Measurements from ENCODE around the gene PDE11A.
"Not testable (repeated sequence)": the region's sequence is repeated elsewhere in the genome, so short reads cannot be mapped to it uniquely, and the experiment has no call there.

PDE11A gene

DNA sequence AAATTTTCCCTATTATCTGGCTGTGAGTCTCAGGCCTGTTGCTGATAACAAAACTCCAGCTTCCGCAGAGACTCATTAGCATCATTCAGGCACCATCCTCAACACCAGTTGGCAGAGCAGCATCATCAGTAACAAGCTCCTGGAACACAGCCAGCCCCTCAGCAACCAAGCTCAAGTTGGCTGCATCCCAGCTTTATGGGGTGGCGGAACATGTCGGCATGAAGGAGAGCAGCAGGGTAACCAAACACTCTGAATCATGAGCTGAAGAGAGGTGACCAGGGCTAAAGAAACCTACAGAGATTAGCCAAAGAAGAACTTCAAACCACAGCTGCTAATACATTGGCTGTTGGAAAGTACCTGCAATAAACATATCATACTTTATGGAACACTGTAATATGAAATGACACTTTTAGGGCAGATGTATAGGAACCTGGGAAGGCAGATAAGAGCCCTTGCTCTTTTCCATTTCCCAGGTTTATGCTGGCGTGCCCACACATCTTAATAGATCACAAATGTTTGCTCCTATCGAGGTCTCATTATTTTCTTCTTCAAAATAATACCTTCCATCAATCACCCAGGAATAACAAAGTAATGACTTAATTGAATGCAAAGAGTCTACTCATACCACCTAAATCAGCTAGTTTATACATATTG, 63.8 kb downstream of the PDE11A start:
- DNase-seq (ENCODE audit: low read depth): no peak

DNA sequence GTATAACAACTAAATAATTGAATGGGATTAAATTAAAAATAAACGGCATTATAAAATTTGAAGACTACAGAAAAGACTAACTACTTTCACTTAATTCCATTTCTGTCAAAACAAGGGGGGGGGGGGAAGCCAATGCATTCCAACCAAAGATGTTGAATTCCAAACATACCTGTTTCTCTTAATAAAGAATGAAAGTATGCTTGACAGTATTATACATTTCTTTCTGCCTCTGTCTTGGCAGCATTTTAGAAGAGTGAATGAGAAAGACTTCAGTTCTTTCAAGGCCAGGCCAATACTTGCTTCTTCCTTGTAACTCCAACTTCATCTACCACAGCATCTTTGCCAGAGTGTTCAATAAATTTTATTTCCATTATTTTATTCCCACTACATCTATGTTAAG, 65.9 kb downstream of the PDE11A start:
- DNase-seq (ENCODE audit: low read depth): no peak

DNA sequence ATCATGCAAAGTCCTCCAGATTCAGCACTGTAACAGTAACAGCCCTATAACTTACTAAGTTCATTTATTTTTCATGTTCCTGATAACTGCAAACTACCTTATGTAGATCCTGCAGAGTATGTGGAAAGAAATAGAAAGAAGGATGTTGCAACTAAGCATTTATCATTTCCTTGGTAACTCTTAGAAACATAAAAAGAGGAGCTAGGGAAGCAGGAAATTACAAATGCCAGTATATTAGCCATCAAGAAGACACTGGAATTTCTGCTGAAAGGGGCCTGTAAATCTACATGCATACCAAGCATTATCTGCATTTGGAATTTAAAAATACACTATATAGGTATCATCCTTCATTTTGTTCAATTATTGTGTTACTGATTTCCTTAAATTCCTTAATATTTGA, 66.8 kb downstream of the PDE11A start:
- DNase-seq (ENCODE audit: low read depth): no peak

DNA sequence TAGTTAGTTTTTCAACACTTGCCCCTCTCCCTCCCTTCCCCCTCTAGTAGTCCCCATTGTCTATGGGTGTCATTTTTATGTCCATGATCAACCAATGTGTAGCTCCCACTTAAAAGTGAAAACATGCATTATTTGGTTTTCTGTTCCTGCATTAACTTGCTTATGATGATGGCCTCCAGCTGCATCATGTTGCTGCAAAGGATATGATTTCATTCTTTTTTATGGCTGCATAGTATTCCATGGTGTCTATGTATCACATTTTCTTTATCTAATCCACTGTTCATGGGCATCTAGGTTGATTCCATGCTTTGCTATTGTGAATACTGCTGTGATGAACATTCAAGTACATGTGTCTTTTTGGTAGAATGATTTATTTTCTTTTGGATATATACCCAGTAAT, 70.5 kb downstream of the PDE11A start:
- no peak for DNase-seq (ENCODE audit: low read depth)

DNA sequence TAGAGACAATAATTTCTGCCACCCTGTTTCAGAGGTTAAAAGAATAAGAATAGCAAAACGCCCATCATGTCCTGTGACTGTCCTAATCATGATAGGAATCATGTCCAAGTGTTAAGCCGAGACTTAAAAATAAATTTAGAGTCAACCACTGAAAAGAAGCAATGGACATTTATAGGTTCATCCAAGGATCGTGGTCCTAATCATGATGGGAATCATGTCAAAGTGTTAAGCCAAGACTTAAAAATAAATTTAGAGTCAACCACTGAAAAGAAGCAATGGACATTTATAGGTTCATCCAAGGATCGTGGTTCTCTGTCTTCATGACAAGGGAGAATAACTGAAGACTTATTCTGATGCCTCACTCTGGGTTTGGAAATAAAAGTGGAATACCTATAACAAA, 73.6 kb downstream of the PDE11A start:
- DNase-seq (ENCODE audit: low read depth): no peak

DNA sequence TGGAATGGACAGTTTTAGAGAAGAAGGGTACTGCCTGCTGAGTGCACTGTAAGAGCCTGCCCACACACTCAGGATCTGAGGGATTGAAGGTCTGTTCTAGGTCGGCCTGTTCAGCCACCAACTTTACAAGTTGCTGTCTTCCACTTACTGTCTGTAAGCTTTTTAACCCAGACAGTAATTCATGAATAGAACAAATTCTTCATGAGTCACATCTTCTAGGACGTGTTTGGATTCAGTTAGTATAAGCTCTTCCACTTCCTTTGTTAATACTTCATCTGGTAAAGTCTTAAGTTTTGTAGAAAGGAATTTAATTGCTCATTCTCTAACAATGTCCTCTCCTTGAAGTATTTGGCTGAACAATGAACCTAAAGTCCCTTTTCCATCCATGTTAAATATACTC, 74.6 kb downstream of the PDE11A start:
- no peak for DNase-seq (ENCODE audit: low read depth)

DNA sequence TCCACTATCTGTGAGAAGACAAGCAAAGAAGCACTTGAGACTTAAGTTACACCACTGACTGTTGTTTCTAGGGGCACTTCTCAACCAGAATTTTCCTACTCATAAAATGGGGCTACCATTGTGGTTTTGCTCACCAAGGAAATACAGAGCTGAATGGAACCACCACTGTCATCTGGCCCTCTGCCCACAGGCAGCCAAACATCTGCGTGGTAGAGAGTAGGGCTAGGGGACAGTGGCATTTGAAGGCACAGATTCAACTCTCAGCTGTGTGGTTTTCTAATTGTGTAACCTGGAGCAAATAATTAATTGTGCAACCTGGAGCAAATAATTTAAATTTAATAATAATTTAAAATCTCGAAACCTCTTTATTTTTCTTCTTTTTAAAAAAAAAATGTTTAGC, 79.6 kb downstream of the PDE11A start:
- no peak for DNase-seq (ENCODE audit: low read depth)

DNA sequence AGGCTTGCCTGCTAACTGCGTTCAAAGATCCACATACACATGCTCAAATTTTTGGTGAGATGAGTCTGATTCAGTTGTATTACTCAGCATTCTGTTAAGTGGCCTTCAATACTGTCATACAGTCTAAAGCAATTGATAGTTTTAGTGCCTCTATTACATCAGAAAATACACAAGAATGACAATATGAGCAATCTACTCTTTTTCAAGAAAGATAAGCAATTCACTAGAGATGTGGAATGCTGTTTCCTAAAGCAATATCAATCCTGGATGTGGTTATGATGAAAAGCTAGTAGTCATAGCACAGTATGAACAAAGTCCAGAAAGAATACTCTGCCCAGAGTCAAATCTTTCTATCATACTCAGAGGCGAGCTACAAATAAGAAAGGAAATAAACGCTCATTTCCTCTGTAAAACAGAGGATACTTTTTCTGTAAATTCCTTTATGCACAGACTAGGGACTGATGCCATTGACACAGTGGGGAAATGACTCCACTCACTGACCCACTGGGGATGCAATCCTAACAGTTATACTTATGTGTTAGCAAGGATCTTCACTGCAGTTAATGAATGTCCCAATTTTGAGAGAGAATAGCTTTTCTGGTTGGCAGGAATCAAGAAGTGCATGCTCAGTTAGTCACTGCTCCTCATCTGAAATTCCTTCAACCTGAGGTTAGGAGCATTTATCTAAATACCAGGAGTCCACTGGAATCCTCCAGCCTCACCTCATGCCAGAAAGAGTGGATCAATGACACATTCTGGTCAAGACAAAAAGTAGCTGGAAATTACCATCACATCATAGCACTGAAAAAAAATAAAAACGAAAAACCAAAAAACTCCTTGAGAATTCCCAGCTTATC, 83.3 kb downstream of the PDE11A start:
- DNase-seq (ENCODE audit: low read depth): no peak

DNA sequence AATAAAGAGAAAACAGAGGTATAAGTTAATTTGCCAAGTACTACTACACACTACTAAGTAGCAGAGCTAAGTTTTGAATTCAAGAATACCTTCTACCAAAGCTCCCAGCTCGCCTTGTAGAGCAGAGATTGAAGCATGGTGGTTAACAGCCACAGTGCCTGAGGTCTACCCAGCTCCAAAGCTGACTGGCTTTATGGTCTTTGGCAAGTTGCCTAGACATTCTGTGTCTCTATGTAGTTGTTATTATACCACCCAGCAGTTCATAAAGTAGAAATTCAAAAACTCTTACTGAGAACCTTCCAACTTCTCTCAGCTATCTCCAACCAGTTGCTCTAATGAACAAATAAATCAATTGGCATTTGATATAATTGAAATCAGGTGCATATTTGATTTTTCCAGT, 87.8 kb downstream of the PDE11A start:
- no peak for DNase-seq (ENCODE audit: low read depth)

DNA sequence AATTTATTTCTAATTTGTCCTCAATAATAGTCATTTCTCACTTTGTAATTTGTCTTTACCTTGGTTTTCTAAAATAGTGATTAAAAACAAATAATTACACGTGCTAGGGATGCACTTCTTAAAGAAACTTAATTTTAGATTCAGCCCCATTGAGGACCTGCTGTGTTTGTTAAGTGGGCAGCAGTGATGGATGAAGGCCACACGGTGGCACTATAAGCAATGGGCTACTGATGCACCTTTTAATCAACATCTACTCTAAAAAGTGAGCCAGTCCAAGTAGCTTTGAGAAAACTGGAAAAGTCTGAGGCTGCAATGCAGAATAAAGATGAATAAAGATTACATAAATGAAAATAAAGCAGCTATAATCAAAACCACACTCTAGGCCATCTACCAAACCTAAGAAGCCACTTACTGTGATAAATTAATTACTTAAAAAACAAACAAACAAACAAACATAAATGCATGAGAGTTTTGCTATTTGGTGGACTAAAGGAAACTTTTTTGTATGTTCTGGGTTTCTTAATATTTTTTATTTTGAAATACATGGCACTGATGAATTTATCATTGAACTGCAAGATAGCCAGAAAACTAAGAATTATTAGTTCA, 89.3 kb downstream of the PDE11A start:
- DNase-seq (ENCODE audit: low read depth): no peak

DNA sequence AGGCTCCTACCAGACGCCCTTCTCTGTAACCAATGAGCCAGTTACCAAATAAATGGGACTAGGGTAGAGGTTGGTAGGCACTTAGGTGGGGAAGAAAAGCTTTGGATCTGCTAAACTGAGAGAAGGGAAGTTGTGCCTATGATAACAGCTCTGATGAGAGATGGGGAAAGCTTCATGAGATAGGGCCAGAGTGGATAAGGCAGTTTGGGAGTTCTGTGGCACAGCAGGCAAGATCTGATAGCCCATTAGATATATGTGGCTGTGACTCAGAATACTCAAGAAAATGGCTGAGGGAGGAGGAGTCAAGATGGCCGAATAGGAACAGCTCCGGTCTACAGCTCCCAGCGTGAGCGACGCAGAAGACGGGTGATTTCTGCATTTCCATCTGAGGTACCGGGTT, 99.8 kb downstream of the PDE11A start:
- DNase-seq (ENCODE audit: low read depth): no peak

DNA sequence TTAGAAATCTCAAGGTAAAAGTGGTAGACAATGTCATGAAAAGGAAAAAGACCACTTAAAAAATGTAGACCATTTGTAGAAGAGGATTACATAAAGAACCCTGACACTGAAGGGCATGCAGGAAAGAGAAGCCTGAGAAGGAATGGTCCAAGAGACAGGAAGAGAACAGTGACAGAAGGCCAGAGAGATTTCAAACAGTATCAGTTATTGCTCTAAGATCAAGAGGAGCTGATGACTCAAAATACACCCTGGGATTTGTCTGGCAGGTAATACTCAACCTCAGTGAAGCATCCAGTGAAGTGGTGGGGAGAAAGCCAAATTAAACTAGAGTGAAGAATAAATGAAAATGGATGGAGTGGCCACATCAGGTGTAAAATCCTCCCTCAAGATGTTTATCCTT, 100.5 kb downstream of the PDE11A start:
- no peak for DNase-seq (ENCODE audit: low read depth)

DNA sequence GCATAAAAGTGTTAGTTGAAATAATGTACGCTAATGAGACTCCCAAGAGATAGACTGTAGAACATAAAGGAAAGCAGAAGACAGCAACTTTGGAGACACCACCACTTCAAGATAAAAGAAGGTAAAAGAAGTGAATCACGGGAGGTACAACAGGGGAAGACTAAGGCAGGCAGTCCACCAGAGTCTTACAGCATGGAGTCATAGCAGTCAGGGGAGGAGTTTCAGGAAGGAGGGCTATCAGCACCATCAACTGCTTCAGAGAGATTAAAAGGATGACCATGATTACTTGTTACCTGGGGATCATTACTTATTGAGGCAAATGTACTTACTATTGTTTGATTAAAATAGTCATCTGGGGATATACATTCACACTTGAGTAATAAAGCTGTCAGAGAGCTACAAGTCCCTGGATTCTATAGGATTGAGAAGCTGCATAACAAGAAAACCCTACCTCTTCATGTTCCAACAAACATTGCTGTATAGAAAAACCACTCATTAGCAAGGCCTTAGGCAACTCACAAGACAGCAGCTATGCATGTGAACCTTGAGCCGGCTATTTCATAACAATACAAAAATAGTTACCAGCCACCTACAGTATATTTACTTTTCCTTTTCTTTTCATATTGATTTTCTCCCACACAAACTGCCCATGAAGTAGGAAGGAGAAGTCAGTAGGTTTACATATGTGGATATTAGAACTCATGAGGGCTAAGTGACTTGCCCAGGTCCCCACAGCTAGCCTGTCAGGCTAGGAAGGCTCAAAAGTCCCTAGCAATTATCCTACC, 101.7 kb downstream of the PDE11A start:
- DNase-seq (ENCODE audit: low read depth): no peak

DNA sequence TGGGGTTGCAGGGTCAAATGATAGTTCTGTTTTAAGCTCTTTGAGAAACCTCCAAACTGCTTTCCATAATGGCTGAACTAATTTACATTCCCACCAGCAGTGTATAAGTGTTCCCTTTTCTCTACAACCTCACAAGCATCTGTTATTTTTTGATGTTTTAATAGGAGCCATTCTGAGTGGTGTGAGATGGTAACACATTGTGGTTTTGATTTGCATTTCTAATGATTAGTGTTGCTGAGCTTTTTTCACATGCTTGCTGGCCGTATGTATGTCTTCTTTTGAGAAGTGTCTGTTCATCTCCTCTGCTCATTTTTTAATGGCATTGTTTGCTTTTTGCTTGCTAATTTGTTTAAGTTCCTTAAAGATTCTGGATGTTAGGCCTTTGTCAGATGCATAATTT, 107.7 kb downstream of the PDE11A start:
- no peak for DNase-seq (ENCODE audit: low read depth)

DNA sequence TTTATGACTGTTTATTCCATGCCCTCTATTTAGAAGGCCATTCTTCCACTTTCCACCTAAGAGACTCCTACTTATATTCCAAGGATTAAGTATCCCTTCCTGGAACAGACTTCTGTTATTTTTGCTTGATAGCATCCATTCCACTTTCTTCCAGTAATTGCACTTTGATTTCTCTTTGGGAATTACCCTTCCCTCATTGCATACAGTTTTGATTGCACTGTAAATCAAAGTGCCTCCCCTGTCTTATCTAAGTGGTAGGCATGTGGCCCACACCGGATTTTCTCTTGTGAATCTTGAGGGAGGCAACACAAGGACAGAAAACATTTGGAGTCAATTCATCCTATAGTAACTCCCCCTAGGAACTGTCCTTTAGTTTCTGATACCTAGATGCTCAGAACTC, 120.4 kb downstream of the PDE11A start:
- no peak for DNase-seq (ENCODE audit: low read depth)

DNA sequence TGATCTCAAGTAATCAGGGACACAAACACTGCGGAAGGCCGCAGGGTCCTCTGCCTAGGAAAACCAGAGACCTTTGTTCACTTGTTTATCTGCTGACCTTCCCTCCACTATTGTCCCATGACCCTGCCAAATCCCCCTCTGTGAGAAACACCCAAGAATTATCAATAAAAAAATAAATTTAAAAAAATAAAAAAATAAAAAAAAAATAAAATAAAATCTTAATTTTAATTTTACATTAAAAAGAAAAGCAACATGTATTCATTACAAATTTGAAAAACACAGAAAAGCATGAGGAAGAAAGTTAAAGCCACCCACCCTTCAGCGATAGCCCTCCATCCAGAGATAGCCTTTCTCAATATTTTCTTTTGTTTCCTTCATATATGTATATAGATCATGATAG, 125.0 kb downstream of the PDE11A start:
- DNase-seq (ENCODE audit: low read depth): not testable (repeated sequence)

DNA sequence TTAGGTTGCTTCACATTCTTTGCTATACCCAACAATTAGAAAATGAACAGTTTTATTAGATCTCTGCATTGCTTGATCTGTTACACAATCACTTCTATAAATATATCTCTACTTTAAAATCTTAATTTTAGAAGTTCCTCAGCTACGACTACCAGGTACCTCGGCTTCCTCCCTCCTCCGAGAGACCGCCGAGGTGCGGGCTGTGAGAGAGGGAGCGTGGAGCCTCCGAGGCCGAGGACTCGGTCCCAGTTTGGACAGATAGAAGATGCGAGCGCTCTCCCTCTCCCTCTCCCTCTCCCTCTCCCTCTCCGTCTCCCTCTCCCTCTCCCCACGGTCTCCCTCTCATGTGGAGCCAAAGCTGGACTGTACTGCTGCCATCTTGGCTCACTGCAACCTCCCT, 128.0 kb downstream of the PDE11A start:
- DNase-seq (ENCODE audit: low read depth): not testable (repeated sequence)

DNA sequence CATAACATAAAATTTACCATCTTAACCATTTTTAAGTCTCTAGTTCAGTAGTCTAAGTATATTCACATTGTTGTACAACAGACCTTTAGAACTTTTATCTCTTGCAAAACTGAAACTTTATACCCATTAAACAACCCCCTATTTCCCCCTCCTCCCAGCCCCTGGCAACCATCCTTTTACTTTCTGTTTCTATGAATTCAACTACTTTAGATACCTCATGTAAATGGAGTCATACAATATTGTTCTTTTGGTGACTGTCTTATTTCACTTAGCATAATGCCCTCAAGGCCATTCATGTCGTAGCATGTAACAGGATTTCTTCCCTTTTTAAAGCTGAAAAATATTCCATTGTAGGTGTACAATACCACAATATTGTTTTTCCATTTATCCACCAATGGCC, 129.8 kb downstream of the PDE11A start:
- DNase-seq (ENCODE audit: low read depth): no peak

DNA sequence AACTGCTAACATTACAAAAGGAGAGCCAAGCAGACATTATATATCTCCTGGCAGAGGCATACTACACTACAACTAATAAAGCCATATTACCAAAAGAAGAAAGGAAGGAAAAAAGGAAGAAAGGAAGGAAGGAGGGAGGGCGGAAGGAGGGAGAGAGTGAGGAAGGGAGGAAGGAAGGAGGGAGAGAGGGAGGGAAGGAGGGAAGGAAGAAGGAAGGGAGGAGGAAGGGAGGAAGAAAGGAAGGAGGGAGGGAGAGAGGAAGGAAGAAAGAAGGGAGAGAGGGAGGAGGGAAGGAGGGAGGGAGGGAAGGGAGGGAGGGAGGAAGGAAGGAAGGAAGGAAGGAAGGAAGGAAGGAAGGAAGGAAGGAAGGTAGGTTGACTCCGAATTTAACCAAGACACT, 133.4 kb downstream of the PDE11A start:
- DNase-seq (ENCODE audit: low read depth): no peak

DNA sequence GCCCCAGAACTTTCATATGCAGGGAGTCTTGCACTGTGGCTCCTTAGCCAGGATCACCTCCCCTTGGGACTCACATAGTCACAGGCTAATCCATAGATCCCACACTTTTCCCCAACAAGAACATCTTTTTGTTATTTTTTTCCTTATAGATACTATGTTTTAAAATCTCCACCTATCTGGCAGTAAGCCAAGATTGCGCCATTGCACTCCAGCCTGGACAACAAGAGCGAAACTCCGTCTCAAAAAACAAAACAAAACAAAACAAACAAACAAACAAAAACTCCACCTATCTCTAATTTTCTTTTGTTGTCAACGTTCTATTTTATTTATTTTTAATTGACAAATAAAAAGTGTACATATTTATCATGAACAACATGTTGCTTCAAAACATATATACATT, 141.7 kb downstream of the PDE11A start:
- DNase-seq (ENCODE audit: low read depth): no peak

DNA sequence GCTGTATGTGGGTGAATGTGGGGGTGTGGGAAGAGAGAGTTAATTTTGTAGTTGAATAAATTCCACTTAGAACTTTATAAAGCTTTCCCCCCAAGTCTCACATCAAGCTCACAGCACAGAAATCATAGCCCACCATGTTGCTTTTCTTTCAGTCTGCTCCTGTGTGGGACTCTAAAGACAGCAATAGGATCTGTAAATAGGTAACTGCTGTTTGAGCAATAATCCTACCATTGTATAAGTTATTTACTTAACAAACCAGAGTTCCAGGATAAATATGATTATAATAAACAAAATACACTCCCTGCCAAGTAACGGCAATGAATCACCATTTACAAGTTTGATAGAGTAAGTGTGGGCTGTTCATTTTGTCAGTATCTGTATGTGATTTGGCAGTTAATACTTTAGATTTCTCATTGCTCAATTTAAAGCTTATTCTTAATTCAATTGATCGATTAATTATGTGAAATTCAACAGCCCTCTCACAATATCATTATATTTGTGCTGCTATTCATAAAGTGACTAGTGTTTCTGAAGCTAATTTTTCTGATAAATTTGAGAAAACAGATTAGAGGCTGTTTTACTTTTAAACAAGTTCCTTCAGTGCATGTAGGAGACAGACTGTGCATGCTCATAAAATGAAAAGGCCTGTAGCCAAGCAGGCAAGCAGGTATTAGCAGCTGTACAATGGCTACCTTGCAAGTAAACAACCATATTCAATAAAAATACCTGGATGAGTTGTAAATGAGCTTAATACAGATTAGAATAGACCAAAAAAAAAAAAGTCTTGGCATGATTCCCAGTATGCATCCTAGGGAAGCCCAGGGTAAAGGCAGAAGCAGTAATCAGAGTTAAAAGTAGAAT, 142.7 kb downstream of the PDE11A start:
- no peak for DNase-seq (ENCODE audit: low read depth)

DNA sequence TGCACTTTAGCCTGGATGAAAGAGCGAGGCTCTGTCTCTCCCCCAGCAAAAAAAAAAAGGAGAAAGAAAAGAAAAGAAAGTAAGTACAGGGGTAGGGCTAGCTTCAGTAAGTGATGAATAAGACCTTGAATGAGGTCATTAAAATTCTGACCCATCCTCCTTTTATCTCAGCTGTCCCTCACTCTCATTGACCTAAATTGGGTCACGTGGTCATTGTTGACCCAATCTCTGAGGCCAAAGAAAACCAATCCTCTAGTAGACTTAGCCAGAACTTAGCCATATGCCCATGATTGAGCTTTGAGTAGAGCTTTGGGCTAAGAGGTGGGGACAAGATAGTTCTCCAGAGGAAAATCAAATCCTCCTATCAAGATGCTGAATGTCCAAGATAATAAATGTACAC, 149.3 kb downstream of the PDE11A start:
- no peak for DNase-seq (ENCODE audit: low read depth)
